ENCODE data around the gene VPS29. TPM values are rescaled to one million over a fixed set of nuclear protein-coding genes. Genes with fewer than 3 reads are reported as not detected.

VPS29 gene
- total and polyA plus RNA-seq, 4 donors = 73.7 to 177 (median 134) TPM

- no peaks in the 10 kb centered on the region for H3K4me1 ChIP-seq (ENCODE audit: control insufficient read depth in 5 of 5, insufficient read depth in 5 of 5, low read length in 5 of 5)
Observed at GRCh38 chr12:110458756-110459155, 43.2 kb downstream of the VPS29 start.

GRCh38 chr12:110453569-110454296 is 48.2 kb downstream of the VPS29 start:
- WGBS, 2 donors = 81 to 84% methylated on average over 4 of the region's 4 CpGs
- ATAC-seq (ENCODE audit: insufficient read depth, low FRiP score) = no peak
- TF ChIP-seq CTCF (IDR thresholded peaks at IDR 0.05; ENCODE audit: control extremely low read depth, extremely low read depth) = no peak
- no peaks in the 10 kb centered on the region for H3K9me3 ChIP-seq (ENCODE audit: control insufficient read depth in 4 of 4, insufficient read depth in 3 of 4, low read length in 3 of 4)
- no peak overlapping the region for H3K9ac ChIP-seq (ENCODE audit: insufficient read depth in 1 of 2, low read length in 2 of 2)
- H3K4me1 ChIP-seq (ENCODE audit: control insufficient read depth in 5 of 5, insufficient read depth in 5 of 5, low read length in 5 of 5) = peaks cover 0 to 5% (median 3%) of the 10 kb centered on the region in 5 donors
- H3K36me3 ChIP-seq (ENCODE audit: control insufficient read depth in 4 of 4, insufficient read depth in 4 of 4, low read length in 4 of 4) = peaks cover 2 to 19% (median 5%) of the 10 kb centered on the region in 4 donors
- H3K27ac ChIP-seq (ENCODE audit: low read depth in 1 of 2, low read length in 1 of 2) = no peak overlapping the region
- no peaks in the 10 kb centered on the region for H3K27me3 ChIP-seq (ENCODE audit: control insufficient read depth in 3 of 3, insufficient read depth in 3 of 3, low read length in 2 of 3)
- DNase-seq = no peak
- H3K4me3 ChIP-seq = no peak overlapping the region

More at GRCh38 chr12:110458756-110459155, 43.2 kb downstream of the VPS29 start:
- 93 to 95% methylated on average over 4 of the region's 4 CpGs for WGBS, 2 donors
- H3K4me3 ChIP-seq = no peak overlapping the region
- H3K27ac ChIP-seq (ENCODE audit: low read depth in 1 of 2, low read length in 1 of 2) = no peak overlapping the region
- TF ChIP-seq CTCF (IDR thresholded peaks at IDR 0.05; ENCODE audit: control extremely low read depth, extremely low read depth) = no peak
- H3K36me3 ChIP-seq (ENCODE audit: control insufficient read depth in 4 of 4, insufficient read depth in 4 of 4, low read length in 4 of 4) = peaks cover 6 to 20% (median 14%) of the 10 kb centered on the region in 4 donors
- H3K9me3 ChIP-seq (ENCODE audit: control insufficient read depth in 4 of 4, insufficient read depth in 3 of 4, low read length in 3 of 4) = no peaks in the 10 kb centered on the region
- no peak for DNase-seq
- no peak for ATAC-seq (ENCODE audit: insufficient read depth, low FRiP score)
- H3K27me3 ChIP-seq (ENCODE audit: control insufficient read depth in 3 of 3, insufficient read depth in 3 of 3, low read length in 2 of 3) = no peaks in the 10 kb centered on the region
- H3K9ac ChIP-seq (ENCODE audit: insufficient read depth in 1 of 2, low read length in 2 of 2) = no peak overlapping the region

- no peaks in the 10 kb centered on the region for H3K9me3 ChIP-seq (ENCODE audit: control insufficient read depth in 4 of 4, insufficient read depth in 3 of 4, low read length in 3 of 4)
- ATAC-seq (ENCODE audit: insufficient read depth, low FRiP score) (no peak), DNase-seq (no peak)
- H3K27me3 ChIP-seq (ENCODE audit: control insufficient read depth in 3 of 3, insufficient read depth in 3 of 3, low read length in 2 of 3) = no peaks in the 10 kb centered on the region
- peaks cover 0 to 8% (median 5%) of the 10 kb centered on the region in 5 donors for H3K4me1 ChIP-seq (ENCODE audit: control insufficient read depth in 5 of 5, insufficient read depth in 5 of 5, low read length in 5 of 5)
- WGBS, 2 donors = 67 to 75% methylated on average over 1 of the region's 1 CpG
- no peak overlapping the region for H3K27ac ChIP-seq (ENCODE audit: low read depth in 1 of 2, low read length in 1 of 2)
- TF ChIP-seq CTCF (IDR thresholded peaks at IDR 0.05; ENCODE audit: control extremely low read depth, extremely low read depth) = no peak
- no peak overlapping the region for H3K9ac ChIP-seq (ENCODE audit: insufficient read depth in 1 of 2, low read length in 2 of 2)
- peaks cover 0 to 10% (median 3%) of the 10 kb centered on the region in 4 donors for H3K36me3 ChIP-seq (ENCODE audit: control insufficient read depth in 4 of 4, insufficient read depth in 4 of 4, low read length in 4 of 4)
- no peak overlapping the region for H3K4me3 ChIP-seq
Observed at GRCh38 chr12:110451263-110451662, 50.6 kb downstream of the VPS29 start.
